Muscle layer of colon (tissue), 2 donors: ENCODE data around the gene COPG1.
"Not testable (repeated sequence)": the region's sequence is repeated elsewhere in the genome, so short reads cannot be mapped to it uniquely, and the experiment has no call there.

Experiments used
- H3K27ac ChIP-seq: one replicate; pipeline ENCODE4 v1.7.0; 2013; ENCODE audit warnings: low read depth, mild to moderate bottlenecking, low read length, moderate library complexity
- H3K27me3 ChIP-seq, 2 donors: one replicate each; pipeline ENCODE4 v1.7.0; 2013; ENCODE audit warnings: low read length in 2 of 2, mild to moderate bottlenecking in 2 of 2; ENCODE audit not compliant: insufficient read depth in 2 of 2, control insufficient read depth in 1 of 2
- H3K36me3 ChIP-seq: one replicate; pipeline ENCODE4 v1.7.0; 2013; ENCODE audit warnings: mild to moderate bottlenecking, low read length; ENCODE audit not compliant: insufficient read depth
- H3K4me1 ChIP-seq: one replicate; pipeline ENCODE4 v1.7.0; 2013; ENCODE audit warnings: mild to moderate bottlenecking, low read length; ENCODE audit not compliant: insufficient read depth
- H3K4me3 ChIP-seq, 2 donors: one replicate each; pipeline ENCODE4 v1.7.0; 2013; ENCODE audit warnings: low read length in 2 of 2, low read depth in 1 of 2, mild to moderate bottlenecking in 1 of 2, moderate library complexity in 1 of 2
- H3K9ac ChIP-seq: one replicate; pipeline ENCODE4 v1.7.0; 2013; ENCODE audit warnings: low read length
- H3K9me3 ChIP-seq: one replicate; pipeline ENCODE4 v1.7.0; 2013; ENCODE audit warnings: mild to moderate bottlenecking, low read length
- donor health status: abdominal sarcoma.
- donor health status: Adenocarcinoma of cecum.

The COPG1 gene, protein sequence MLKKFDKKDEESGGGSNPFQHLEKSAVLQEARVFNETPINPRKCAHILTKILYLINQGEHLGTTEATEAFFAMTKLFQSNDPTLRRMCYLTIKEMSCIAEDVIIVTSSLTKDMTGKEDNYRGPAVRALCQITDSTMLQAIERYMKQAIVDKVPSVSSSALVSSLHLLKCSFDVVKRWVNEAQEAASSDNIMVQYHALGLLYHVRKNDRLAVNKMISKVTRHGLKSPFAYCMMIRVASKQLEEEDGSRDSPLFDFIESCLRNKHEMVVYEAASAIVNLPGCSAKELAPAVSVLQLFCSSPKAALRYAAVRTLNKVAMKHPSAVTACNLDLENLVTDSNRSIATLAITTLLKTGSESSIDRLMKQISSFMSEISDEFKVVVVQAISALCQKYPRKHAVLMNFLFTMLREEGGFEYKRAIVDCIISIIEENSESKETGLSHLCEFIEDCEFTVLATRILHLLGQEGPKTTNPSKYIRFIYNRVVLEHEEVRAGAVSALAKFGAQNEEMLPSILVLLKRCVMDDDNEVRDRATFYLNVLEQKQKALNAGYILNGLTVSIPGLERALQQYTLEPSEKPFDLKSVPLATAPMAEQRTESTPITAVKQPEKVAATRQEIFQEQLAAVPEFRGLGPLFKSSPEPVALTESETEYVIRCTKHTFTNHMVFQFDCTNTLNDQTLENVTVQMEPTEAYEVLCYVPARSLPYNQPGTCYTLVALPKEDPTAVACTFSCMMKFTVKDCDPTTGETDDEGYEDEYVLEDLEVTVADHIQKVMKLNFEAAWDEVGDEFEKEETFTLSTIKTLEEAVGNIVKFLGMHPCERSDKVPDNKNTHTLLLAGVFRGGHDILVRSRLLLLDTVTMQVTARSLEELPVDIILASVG

DNA sequence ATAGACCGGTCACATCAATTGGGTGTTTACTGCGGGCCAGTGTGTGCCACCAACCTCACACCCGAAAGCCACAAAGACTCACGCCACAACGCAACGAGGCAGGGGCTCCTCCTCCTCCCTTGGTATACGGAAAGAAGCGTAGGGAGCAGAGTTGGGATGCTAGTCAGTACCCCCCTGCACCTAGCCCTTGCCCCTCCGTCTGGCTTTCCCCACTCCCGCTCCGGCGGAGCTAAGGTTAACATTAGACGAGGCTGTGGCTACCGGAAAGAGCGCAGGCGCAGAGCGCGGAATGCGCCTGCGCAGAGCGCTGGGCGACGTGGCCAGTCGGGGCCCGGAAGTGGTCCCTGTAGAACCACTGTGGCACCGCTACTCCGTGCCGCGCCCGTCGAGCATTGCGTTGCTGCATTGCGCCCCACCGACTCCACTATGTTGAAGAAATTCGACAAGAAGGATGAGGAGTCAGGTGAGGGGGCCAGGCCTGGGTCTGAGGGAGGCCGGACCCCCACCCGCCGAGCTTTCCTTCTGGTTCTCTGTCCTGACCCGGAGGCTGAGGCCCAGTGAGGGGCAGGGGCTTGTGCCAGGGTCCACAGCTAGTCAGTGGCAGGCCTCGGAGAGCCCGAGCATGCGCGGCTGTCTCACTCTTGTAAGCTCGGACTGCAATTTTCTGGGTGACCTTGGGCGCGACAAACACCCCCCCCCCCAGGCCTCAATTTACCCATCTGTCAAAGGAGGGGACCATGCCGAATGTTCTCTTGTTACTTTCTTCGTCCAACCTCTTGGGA, at the start of gene COPG1:
Gene COPG1 (plus strand): TSS at position 323 of the 782 bp plus-strand sequence. CDS start 104 bp downstream, at position 427.
- Histone ChIP-seq H3K4me3 (peak within 1 kb of the TSS; percentile 69 to 98), H3K36me3 (peaks cover 15% of the 10 kb centered on the region), H3K27ac (peak within 1 kb of the TSS; percentile 94), H3K9me3 (no peaks in the 10 kb centered on the region), H3K4me1 (peaks cover 28% of the 10 kb centered on the region), H3K27me3 (no peaks in the 10 kb centered on the region), H3K9ac (peak within 1 kb of the TSS; percentile 90)

DNA sequence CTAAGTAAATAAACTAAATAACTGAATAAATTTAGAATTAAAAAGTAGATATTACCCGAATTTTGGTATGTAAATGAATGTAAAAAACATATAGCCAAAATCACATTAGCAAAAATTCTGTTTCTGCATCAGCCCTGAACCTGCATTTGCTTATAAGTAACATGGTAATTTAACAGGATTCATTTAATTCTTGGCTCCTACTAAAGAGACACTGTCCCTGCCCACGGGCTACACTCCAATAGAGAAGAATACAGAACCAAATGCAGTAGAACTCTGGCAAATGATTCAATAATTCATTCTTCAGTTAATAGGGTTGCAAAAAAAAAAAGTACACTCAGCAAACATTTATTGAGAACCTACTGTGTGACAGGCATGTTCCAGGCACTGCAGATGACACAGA, 44.9 kb upstream of the COPG1 start:
- Histone ChIP-seq H3K9me3 (no peaks in the 10 kb centered on the region), H3K36me3 (no peaks in the 10 kb centered on the region), H3K9ac (no peak overlapping the region), H3K27me3 (no peaks in the 10 kb centered on the region), H3K27ac (no peak overlapping the region), H3K4me3 (no peak overlapping the region), H3K4me1 (peaks cover 6% of the 10 kb centered on the region)

DNA sequence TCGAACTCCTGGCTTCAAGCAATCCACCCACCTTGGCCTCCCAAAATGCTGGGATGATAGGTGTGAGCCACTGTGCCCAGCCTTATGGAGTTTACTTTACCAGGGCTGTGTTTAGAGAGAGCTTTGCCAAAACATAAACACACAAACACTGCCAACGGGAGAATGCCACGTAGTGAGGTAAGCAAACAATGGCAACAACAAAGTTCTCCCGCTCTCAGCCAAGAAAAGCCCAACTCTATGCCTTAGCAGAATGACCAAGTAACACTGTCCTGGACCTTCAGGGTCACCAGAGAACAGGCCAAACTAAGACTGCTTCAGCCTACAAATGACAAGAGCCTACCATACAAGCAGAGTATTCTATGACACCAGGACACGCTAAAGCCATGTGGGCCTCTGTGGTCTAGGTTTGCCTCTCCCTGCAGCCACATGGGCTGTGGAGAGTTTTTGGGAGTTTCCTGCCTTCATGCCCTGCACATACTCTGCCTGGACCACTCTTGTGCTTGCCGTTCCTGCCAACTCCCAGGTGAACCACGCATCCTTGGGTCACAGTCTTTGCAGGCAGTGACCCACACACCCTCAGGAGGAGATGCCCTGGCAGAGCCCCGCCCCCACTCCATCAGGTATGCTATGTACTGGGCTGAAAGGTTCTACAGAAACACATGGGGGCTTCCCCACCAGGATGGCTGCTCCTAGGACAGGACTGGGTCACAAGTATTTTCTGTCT, 44.1 kb upstream of the COPG1 start:
- Histone ChIP-seq H3K4me3 (no peak overlapping the region), H3K36me3 (no peaks in the 10 kb centered on the region), H3K27ac (no peak overlapping the region), H3K9me3 (no peaks in the 10 kb centered on the region), H3K27me3 (no peaks in the 10 kb centered on the region), H3K9ac (no peak overlapping the region), H3K4me1 (peaks cover 6% of the 10 kb centered on the region)

DNA sequence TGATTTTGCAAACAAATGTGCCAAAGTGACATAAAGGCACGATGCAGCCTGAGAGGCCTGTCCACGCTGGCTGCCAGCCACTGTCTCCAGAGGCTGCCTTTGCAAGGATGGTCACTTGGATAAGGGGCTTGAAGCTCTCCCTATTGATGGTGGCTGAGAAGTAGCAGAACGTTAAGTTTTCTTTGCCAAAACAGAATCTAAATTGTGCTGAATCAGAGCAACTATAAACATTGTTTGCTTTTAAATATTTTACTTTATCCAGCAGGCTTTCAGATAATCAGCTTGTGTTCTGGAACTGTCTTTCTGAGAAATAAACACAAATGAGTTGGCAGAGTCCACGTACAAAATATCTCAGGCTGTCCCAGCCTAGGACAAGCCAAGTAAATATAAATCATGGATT, 41.9 kb upstream of the COPG1 start:
- no peaks in the 10 kb centered on the region for H3K27me3 ChIP-seq
- no peaks in the 10 kb centered on the region for H3K36me3 ChIP-seq
- H3K9me3 ChIP-seq: no peaks in the 10 kb centered on the region
- H3K4me3 ChIP-seq: no peak overlapping the region
- H3K4me1 ChIP-seq: peaks cover 19% of the 10 kb centered on the region
- H3K9ac ChIP-seq: no peak overlapping the region
- H3K27ac ChIP-seq: peak overlapping the region; percentile 91

DNA sequence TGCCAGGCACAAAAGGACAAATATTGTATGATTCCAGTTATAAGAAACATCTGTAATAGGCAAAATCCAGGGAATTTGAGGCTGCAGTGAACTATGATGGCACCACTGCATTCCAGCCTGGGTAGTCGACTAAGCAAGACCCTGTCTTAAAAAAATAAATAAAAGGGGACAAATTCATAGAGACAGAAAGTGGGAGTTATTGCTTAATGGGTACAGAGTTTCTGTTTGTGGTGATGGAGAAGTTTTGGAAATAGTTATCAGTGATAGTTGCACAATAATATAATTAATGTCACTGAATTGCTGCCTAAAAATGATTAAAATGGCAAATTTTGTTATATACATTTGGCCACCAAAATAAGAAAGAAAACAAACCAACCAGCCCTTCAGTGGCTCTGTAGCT, 38.1 kb upstream of the COPG1 start:
- Histone ChIP-seq H3K4me1 (peaks cover 19% of the 10 kb centered on the region), H3K9ac (no peak overlapping the region), H3K27me3 (no peaks in the 10 kb centered on the region), H3K4me3 (no peak overlapping the region), H3K9me3 (no peaks in the 10 kb centered on the region), H3K36me3 (no peaks in the 10 kb centered on the region), H3K27ac (no peak overlapping the region)

DNA sequence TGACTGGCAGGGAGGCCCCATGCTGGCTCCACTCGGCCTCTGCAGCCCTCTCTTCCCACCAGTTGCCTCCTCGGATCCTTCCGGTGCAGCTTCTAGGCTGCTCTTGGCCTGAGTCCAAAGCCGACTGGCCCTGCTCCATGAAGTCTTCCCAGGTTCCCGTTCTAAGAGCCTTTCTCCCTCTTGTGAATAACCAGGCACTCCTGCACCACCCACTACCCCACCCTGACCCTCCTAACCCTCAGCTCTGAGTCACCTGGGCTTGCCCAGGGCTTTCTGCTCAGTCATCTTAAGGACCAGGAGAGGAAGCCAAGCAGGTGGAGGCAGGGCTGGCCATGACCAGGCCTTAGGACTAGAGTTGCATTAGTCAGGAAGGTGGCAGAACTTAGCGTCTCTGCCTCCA, 37.6 kb upstream of the COPG1 start:
- Histone ChIP-seq H3K27me3 (no peaks in the 10 kb centered on the region), H3K36me3 (no peaks in the 10 kb centered on the region), H3K9me3 (no peaks in the 10 kb centered on the region), H3K27ac (peak overlapping the region; percentile 22), H3K4me1 (peaks cover 19% of the 10 kb centered on the region), H3K4me3 (no peak overlapping the region), H3K9ac (no peak overlapping the region)

DNA sequence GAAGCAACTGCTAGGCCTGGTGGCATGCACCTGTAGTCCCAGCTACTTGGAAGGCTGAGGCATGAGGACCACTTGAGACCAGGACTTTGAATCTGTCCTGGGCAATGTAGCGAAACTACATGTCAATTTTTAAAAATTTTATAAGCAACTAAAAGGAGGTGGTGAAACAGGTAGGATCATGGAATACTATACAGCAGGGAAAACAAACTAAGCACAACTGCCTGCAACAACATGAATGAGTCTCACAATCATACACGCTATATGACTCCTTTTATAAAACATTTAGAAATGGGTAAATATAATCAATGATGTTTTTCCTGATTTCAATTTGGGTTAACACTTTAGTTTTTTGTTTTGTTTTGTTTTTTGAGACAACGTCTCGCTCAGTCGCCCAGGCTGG, 36.2 kb upstream of the COPG1 start:
- Histone ChIP-seq H3K4me1 (peaks cover 13% of the 10 kb centered on the region), H3K27me3 (no peaks in the 10 kb centered on the region), H3K36me3 (no peaks in the 10 kb centered on the region), H3K9ac (no peak overlapping the region), H3K4me3 (no peak overlapping the region), H3K9me3 (no peaks in the 10 kb centered on the region), H3K27ac (no peak overlapping the region)

DNA sequence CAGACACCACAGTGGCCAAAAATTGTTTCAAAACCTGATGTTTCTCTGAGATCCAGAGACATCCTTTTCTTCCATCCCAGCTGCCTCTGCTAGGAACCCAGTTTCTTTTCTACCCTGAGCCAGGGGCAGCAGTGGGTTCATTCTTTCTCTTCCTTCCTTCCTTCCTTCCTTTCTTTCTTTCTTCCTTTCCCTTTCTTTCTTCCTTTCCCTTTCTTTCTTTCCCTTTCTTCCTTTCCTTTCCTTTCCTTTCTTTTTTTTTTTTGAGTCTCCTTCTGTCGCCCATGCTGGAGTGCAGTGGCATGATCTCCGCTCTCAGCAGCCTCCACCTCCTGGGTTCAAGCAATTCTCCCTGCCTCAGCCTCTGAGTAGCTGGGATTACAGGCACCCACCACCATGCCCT, 30.7 kb upstream of the COPG1 start:
- H3K9ac ChIP-seq: no peak overlapping the region
- no peaks in the 10 kb centered on the region for H3K9me3 ChIP-seq
- H3K4me1 ChIP-seq: no peaks in the 10 kb centered on the region
- no peaks in the 10 kb centered on the region for H3K27me3 ChIP-seq
- no peaks in the 10 kb centered on the region for H3K36me3 ChIP-seq
- H3K27ac ChIP-seq: no peak overlapping the region
- no peak overlapping the region for H3K4me3 ChIP-seq

DNA sequence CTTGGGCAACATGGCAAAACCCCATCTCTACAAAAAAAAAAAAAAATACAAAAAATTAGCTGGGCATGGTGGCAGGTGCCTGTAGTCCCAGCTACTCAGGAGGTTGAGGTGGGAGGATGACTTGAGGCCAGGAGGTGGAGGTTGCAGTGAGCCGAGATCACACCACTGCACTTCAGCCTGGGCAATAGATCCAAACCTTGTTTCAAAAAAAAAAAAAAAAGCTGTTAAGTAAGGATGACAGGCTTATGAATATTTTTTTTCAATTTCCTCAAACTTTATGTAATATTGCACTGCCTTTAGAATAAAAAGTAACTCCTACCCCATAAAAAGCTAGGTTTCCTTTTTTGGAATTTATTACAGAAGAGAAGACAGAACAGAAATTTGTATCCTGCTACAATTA, 25.0 kb upstream of the COPG1 start:
- H3K9ac ChIP-seq, H3K4me3 ChIP-seq, H3K27me3 ChIP-seq, H3K36me3 ChIP-seq, H3K9me3 ChIP-seq: not testable (repeated sequence)
- Histone ChIP-seq H3K4me1 (peaks cover 30% of the 10 kb centered on the region), H3K27ac (peak overlapping the region; percentile 75)

DNA sequence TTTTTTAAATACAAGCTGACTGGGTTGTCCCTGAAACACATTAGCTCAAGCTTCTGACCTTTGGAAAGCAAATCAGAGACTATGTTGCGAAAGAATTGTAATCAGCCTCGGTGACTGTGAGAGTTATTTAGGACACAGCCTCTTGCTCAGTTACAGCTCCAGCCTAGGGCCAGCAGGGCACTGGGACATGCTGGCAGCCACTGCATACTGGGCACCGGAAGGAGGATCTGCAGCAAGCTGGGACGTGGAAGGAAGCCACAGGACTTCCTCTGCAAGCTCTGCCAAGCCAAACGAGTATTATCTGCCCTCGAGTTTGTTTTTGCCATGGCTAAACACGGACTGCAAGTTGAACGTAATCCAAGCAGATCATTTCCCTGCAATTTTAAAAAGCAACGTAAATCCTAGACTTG, 24.4 kb upstream of the COPG1 start:
- Histone ChIP-seq H3K4me3 (no peak overlapping the region), H3K27ac (peak overlapping the region; percentile 75), H3K36me3 (no peaks in the 10 kb centered on the region), H3K9me3 (no peaks in the 10 kb centered on the region), H3K27me3 (no peaks in the 10 kb centered on the region), H3K9ac (no peak overlapping the region), H3K4me1 (peaks cover 30% of the 10 kb centered on the region)
